Heart left ventricle (tissue), 16 donors: Measurements from ENCODE around the gene LHB. TPM values are rescaled to one million over a fixed set of nuclear protein-coding genes. Genes with fewer than 3 reads are reported as not detected.

Experiments used
- ATAC-seq, 4 donors: fragments of 200-7000 bp; cut with Tn5 transposase; one replicate each; pipeline ENCODE4 v1.9.1; 2020 to 2022; ENCODE audit warnings: moderate library complexity in 4 of 4, mild to moderate bottlenecking in 3 of 4, moderate number of reproducible peaks in 1 of 4
- DNase-seq, 5 donors: peaks; one replicate each; pipeline ENCODE4 v3.0.0-alpha.2; 2020
- H3K27ac ChIP-seq, 12 donors: fragments of 200-600 bp; sonication (generic) in 4 of 12; one replicate each; pipeline versions ENCODE4 v1.5.0 to v1.8.0; 2016 to 2022; ENCODE audit warnings: mild to moderate bottlenecking in 2 of 12
- H3K27me3 ChIP-seq, 9 donors: fragments of 200-600 bp; sonication (generic) in 2 of 9; one replicate each; pipeline versions ENCODE4 v1.5.1 to v1.8.0; 2016 to 2022; ENCODE audit warnings: mild to moderate bottlenecking in 3 of 9
- H3K36me3 ChIP-seq, 9 donors: fragments of 200-600 bp; sonication (generic) in 2 of 9; one replicate each; pipeline versions ENCODE4 v1.5.0 to v1.8.0; 2018 to 2022; ENCODE audit warnings: mild to moderate bottlenecking in 2 of 9
- H3K4me1 ChIP-seq, 12 donors: fragments of 200-600 bp; sonication (generic) in 4 of 12; one replicate each; pipeline versions ENCODE4 v1.5.0 to v1.8.0; 2016 to 2022; ENCODE audit warnings: mild to moderate bottlenecking in 3 of 12
- H3K4me3 ChIP-seq, 12 donors: fragments of 200-600 bp; sonication (generic) in 4 of 12; one replicate each; pipeline versions ENCODE4 v1.5.0 to v1.8.0; 2017 to 2022; ENCODE audit warnings: mild to moderate bottlenecking in 9 of 12, moderate library complexity in 4 of 12
- H3K9me3 ChIP-seq, 12 donors: fragments of 200-600 bp; sonication (generic) in 4 of 12; one replicate each; pipeline versions ENCODE4 v1.5.0 to v1.8.0; 2016 to 2022; ENCODE audit warnings: mild to moderate bottlenecking in 1 of 12
- POLR2A ChIP-seq, 2 donors: fragments of 450-650 bp; IDR thresholded peaks; one replicate each; pipeline ENCODE4 v1.6.1; 2017; ENCODE audit warnings: antibody characterized with exemption in 2 of 2, mild to moderate bottlenecking in 2 of 2, moderate library complexity in 2 of 2
- WGBS, 4 donors: extraction: QIAGEN DNeasy Blood & Tissue Kit in 2 of 4; methylation state at CpG; one replicate each; pipeline versions ENCODE4 v1.1.5 to v1.1.7; 2013 to 2018; 5-methylcytosine and 5-hydroxymethylcytosine counted together
- intact Hi-C, 10 donors: fragments of 100-400 bp; cut with DNase I; formaldehyde crosslinking; loops; one replicate each; pipeline versions ENCODE4 v1.11.1 to v1.14.2; 2022
- polyA plus RNA-seq, 2 donors: library from polyadenylated mRNA; stranded (reverse); fragments of 200-250 nt; gene quantifications; one replicate each; pipeline ENCODE4 v1.2.3, GENCODE V29; 2013
- total RNA-seq, 9 donors: library from RNA; depleted of rRNA in 2 of 9; stranded (reverse); fragments of >200 nt in 2 of 9; fragmentation: NEBNext Ultra II Directional in 3 of 9; extraction: Animal tissue kit (Norgen Biotek cat#: 25700) in 3 of 9; gene quantifications; one replicate each; pipeline versions ENCODE4 v1.1.0 to v1.2.4, GENCODE V29; 2016 to 2023
- TF ChIP-seq, protein P1 (sequence below), 12 donors: fragments of 200-600 bp; sonication (generic) in 4 of 12; IDR thresholded peaks; one replicate each; pipeline versions ENCODE4 v1.5.0 to v1.8.0; 2018 to 2022; ENCODE audit warnings: antibody characterized with exemption in 12 of 12, mild to moderate bottlenecking in 5 of 12
- donor health status: ischemic (EF 13 %, LVEDD 7.1; RV severe dilation, severe dysfunction).
- donor health status: healthy with polysubstance abuse.
- donor health status: DM: no; HTN: yes; CAD: no.
- donor health status: DM: no; HTN: no; CAD: no.
- donor health status: ischemic (EF 25% LVEDD 6.9; RV normal size, moderate dysfunction).
- donor health status: ischemic (EF 25% LVEDD 5.7; RV mildly dilated, moderate dysfunction).
- donor health status: healthy.
- donor health status: DM: yes; HTN: yes; CAD: no.
- donor health status: ischemic (EF 35%, LVEDD 5.7; RV mildly dilated, moderate dysfunction).
- donor health status: nonischemic (EF 11% LVEDD 7.7; RV severe dilation, severe dysfunction).
- donor health status: DM: yes; HTN: yes; CAD: no.
- donor health status: PGD.
- donor health status: ischemic (EF 29% LVEDD 5.4; RV normal size, mild dysfunction).
- donor health status: nonischemic (EF 23%, LVEDD 6.1; RV moderate dilation, normal function).

The LHB gene
- total and polyA plus RNA-seq, 11 donors: not detected

DNA sequence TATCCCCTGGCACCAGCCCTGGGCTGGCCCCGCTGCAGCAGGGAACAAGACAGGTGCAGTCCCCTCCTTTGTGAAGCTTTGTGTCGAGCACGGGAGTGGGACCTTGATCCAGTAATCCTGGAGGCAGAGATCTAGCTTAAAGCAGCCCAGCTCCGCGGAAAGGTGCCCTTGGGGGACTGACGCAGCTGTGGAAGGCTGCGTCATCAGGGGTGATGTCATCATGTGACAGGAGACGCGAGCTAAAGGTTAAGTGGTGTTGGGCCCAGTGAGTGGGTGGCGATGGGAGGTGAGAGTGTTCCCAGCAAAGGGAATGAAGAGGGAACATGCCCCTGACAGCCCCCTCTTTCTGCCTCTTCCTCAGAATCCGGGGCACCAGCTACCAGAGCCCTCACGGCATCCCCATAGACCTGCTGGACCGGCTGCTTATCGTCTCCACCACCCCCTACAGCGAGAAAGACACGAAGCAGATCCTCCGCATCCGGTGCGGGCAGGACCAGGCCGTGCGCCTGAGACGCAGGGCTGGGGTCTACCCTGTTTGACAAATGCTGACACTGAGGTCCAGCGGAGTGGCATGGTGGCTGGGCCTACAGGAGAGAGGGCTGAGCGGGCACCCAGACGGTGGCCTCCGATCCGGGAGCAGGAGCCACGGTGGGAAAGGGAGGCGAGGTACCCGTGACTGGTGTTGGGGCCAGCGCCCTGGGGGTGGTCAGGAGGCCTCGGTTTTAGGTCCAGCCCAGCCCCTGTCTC, 2.6 kb downstream of the LHB start:
- Histone ChIP-seq H3K27me3 (peaks cover 0 to 17% (median 0%) of the 10 kb centered on the region in 9 donors), H3K9me3 (no peaks in the 10 kb centered on the region), H3K27ac (no peak overlapping the region), H3K4me3 (no peak overlapping the region), H3K4me1 (peaks cover 0 to 24% (median 14%) of the 10 kb centered on the region in 12 donors), H3K36me3 (peaks cover 0 to 67% (median 40%) of the 10 kb centered on the region in 9 donors)
- WGBS, 4 donors: 88 to 93% (median 91%) methylated on average over 32 of the region's 32 CpGs
- ATAC-seq: no peak
- DNase-seq: no peak
- intact Hi-C loops: no loop called here
- TF ChIP-seq, protein P1, sequence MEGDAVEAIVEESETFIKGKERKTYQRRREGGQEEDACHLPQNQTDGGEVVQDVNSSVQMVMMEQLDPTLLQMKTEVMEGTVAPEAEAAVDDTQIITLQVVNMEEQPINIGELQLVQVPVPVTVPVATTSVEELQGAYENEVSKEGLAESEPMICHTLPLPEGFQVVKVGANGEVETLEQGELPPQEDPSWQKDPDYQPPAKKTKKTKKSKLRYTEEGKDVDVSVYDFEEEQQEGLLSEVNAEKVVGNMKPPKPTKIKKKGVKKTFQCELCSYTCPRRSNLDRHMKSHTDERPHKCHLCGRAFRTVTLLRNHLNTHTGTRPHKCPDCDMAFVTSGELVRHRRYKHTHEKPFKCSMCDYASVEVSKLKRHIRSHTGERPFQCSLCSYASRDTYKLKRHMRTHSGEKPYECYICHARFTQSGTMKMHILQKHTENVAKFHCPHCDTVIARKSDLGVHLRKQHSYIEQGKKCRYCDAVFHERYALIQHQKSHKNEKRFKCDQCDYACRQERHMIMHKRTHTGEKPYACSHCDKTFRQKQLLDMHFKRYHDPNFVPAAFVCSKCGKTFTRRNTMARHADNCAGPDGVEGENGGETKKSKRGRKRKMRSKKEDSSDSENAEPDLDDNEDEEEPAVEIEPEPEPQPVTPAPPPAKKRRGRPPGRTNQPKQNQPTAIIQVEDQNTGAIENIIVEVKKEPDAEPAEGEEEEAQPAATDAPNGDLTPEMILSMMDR (IDR thresholded peaks at IDR 0.05): no peak
- TF ChIP-seq POLR2A (IDR thresholded peaks at IDR 0.05): no peak

DNA sequence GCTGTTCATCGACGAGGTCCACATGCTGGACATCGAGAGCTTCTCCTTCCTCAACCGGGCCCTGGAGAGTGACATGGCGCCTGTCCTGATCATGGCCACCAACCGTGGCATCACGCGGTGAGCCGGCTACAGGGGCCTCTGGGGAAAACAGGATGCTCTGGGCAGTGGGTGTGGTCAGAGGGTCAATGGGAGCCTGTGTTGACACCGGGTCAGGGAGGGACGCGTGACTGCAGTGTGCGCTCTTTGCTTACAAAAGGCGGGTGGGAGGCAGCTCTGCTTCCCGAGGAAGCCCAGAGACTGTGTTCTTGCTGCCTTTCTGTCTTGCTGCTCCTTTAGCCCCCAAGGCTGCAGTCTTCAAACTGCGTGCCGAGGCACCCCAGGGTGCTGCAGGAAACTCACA, 5.7 kb downstream of the LHB start:
- Histone ChIP-seq H3K36me3 (peaks cover 0 to 84% (median 65%) of the 10 kb centered on the region in 9 donors), H3K4me1 (no peaks in the 10 kb centered on the region), H3K4me3 (no peak overlapping the region), H3K27me3 (no peaks in the 10 kb centered on the region), H3K27ac (no peak overlapping the region), H3K9me3 (no peaks in the 10 kb centered on the region)
- TF ChIP-seq POLR2A (IDR thresholded peaks at IDR 0.05): no peak
- TF ChIP-seq, protein P1 (IDR thresholded peaks at IDR 0.05): no peak
- WGBS, 4 donors: 80 to 96% (median 89%) methylated on average over 13 to 17 of the region's 17 CpGs
- DNase-seq: no peak
- intact Hi-C loops: no loop called here
- no peak for ATAC-seq

DNA sequence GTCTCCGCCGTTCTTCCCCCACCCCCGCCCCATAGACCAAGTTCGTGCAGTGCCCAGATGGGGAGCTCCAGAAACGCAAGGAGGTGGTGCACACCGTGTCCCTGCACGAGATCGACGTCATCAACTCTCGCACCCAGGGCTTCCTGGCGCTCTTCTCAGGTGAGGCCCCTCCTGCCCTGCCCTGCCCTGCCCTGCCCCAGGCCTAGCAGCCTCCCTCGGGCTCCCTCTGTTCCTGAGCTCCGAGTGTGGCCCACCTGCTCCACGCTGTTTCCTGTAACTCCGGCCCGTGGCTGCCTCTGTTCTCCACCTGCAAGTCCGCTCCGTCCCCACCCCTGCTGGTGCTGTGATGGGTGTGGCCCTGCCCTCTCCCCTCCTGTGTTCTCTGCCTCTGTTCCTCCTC, 6.4 kb downstream of the LHB start:
- 90 to 95% (median 92%) methylated on average over 15 to 18 of the region's 18 CpGs for WGBS, 4 donors

DNA sequence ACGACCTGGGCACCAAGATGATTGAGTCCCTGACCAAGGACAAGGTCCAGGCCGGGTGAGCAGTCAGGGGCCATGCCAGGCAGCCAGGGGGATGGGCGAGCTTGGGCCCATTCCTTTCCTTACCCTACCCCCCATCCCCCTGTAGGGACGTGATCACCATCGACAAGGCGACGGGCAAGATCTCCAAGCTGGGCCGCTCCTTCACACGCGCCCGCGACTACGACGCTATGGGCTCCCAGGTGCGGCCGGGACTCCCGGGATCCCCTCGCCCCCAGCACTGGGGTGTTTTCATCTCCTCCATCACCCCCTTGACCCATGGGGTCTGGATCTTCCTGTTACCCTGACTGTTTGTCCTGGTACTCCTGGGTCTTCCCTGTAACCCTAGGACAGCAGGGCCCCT, 7.1 kb downstream of the LHB start:
- ATAC-seq (no peak), DNase-seq (no peak)
- H3K27ac ChIP-seq: no peak overlapping the region
- H3K36me3 ChIP-seq: peaks cover 0 to 88% (median 72%) of the 10 kb centered on the region in 9 donors
- no peaks in the 10 kb centered on the region for H3K9me3 ChIP-seq
- intact Hi-C loops: no loop called here
- 93 to 97% (median 95%) methylated on average over 13 to 18 of the region's 18 CpGs for WGBS, 4 donors
- no peak overlapping the region for H3K4me3 ChIP-seq
- no peaks in the 10 kb centered on the region for H3K27me3 ChIP-seq
- no peaks in the 10 kb centered on the region for H3K4me1 ChIP-seq
- TF ChIP-seq, protein P1 (IDR thresholded peaks at IDR 0.05): no peak
- TF ChIP-seq POLR2A (IDR thresholded peaks at IDR 0.05): no peak

More for the DNA sequence above, 6.4 kb downstream of the LHB start:
- no peak overlapping the region for H3K4me3 ChIP-seq
- H3K27me3 ChIP-seq: no peaks in the 10 kb centered on the region
- H3K36me3 ChIP-seq: peaks cover 0 to 88% (median 70%) of the 10 kb centered on the region in 9 donors
- DNase-seq (no peak), ATAC-seq (no peak)
- no peak overlapping the region for H3K27ac ChIP-seq
- no peaks in the 10 kb centered on the region for H3K4me1 ChIP-seq
- no peaks in the 10 kb centered on the region for H3K9me3 ChIP-seq
- intact Hi-C loops: no loop called here
- TF ChIP-seq, protein P1 (IDR thresholded peaks at IDR 0.05): no peak
- no peak for TF ChIP-seq POLR2A (IDR thresholded peaks at IDR 0.05)
